Ishikawa (cell line): ENCODE results near the gene TBCD.

ENCODE experiments used
- CEBPB ChIP-seq: IDR thresholded peaks from 2 replicates; pipeline ENCODE4 v1.6.1; 2012
- CREB1 ChIP-seq: IDR thresholded peaks from 2 replicates; pipeline ENCODE4 v1.6.1; 2012; ENCODE audit warnings: low read depth
- EGR1 ChIP-seq: IDR thresholded peaks from 2 replicates; pipeline ENCODE4 v1.6.1; 2012
- EP300 ChIP-seq: IDR thresholded peaks from 2 replicates; pipeline ENCODE4 v1.6.1; 2012; ENCODE audit warnings: borderline replicate concordance
- FOXM1 ChIP-seq: IDR thresholded peaks from 2 replicates; pipeline ENCODE4 v1.6.1; 2012; ENCODE audit warnings: low read depth, borderline replicate concordance
- MAX ChIP-seq: IDR thresholded peaks from 2 replicates; pipeline ENCODE4 v1.6.1; 2012
- NFIC ChIP-seq: IDR thresholded peaks from 2 replicates; pipeline ENCODE4 v1.6.1; 2012
- RAD21 ChIP-seq: IDR thresholded peaks from 2 replicates; pipeline ENCODE4 v1.6.1; 2012; ENCODE audit warnings: low read depth
- REST ChIP-seq: IDR thresholded peaks from 2 replicates; pipeline ENCODE4 v1.6.1; 2012; ENCODE audit warnings: low read depth, mild to moderate bottlenecking
- TAF1 ChIP-seq: IDR thresholded peaks from 2 replicates; pipeline ENCODE4 v1.6.1; 2012; ENCODE audit warnings: low read depth, mild to moderate bottlenecking
- TCF12 ChIP-seq: IDR thresholded peaks from 2 replicates; pipeline ENCODE4 v1.6.1; 2012; ENCODE audit warnings: low read depth
- TEAD4 ChIP-seq: IDR thresholded peaks from 2 replicates; pipeline ENCODE4 v1.6.1; 2012
- USF1 ChIP-seq: IDR thresholded peaks from 2 replicates; pipeline ENCODE4 v1.6.1; 2012
- YY1 ChIP-seq: IDR thresholded peaks from 2 replicates; pipeline ENCODE4 v1.6.1; 2012; ENCODE audit warnings: low read depth
- ZBTB7A ChIP-seq: IDR thresholded peaks from 2 replicates; pipeline ENCODE4 v1.6.1; 2012; ENCODE audit warnings: low read depth

The TBCD gene

GRCh38 chr17:82876149-82876548 is 124.3 kb downstream of the TBCD start:
- TF ChIP-seq REST: no peak
- no peak for TF ChIP-seq EGR1
- TF ChIP-seq ZBTB7A: no peak
- TF ChIP-seq CREB1: no peak
- no peak for TF ChIP-seq TCF12
- no peak for TF ChIP-seq EP300
- TF ChIP-seq YY1: no peak
- no peak for TF ChIP-seq MAX
- TF ChIP-seq USF1: no peak
- no peak for TF ChIP-seq NFIC
- no peak for TF ChIP-seq RAD21
- TF ChIP-seq CEBPB: no peak
- no peak for TF ChIP-seq TEAD4
- no peak for TF ChIP-seq FOXM1

GRCh38 chr17:82876602-82877379 is 124.9 kb downstream of the TBCD start:
- no peak for TF ChIP-seq YY1
- TF ChIP-seq RAD21: peak; percentile 50
- TF ChIP-seq TCF12: no peak
- no peak for TF ChIP-seq CEBPB
- no peak for TF ChIP-seq FOXM1
- peak; percentile 49; the same call in 1 of the 2 replicates for TF ChIP-seq MAX
- no peak for TF ChIP-seq CREB1
- no peak for TF ChIP-seq TAF1

GRCh38 chr17:82878527-82878926 is 126.7 kb downstream of the TBCD start:
- TF ChIP-seq USF1 (no peak), ZBTB7A (no peak), TAF1 (no peak), REST (no peak), CEBPB (no peak), EP300 (no peak), NFIC (no peak), YY1 (no peak), MAX (no peak)

- TF ChIP-seq REST: no peak
- TF ChIP-seq TAF1: no peak
- TF ChIP-seq EGR1: no peak
- TF ChIP-seq MAX: no peak
- TF ChIP-seq RAD21: no peak
- TF ChIP-seq EP300: no peak
- no peak for TF ChIP-seq YY1
- no peak for TF ChIP-seq USF1
- TF ChIP-seq TCF12: no peak
- TF ChIP-seq CREB1: no peak
- no peak for TF ChIP-seq TEAD4
Observed at GRCh38 chr17:82879241-82879640, 127.4 kb downstream of the TBCD start.
